ENCODE data around the gene HOXB4.
A peak's percentile ranks its signal among the peaks of the same experiment; 100 is the strongest.

Gene HOXB4

DNA sequence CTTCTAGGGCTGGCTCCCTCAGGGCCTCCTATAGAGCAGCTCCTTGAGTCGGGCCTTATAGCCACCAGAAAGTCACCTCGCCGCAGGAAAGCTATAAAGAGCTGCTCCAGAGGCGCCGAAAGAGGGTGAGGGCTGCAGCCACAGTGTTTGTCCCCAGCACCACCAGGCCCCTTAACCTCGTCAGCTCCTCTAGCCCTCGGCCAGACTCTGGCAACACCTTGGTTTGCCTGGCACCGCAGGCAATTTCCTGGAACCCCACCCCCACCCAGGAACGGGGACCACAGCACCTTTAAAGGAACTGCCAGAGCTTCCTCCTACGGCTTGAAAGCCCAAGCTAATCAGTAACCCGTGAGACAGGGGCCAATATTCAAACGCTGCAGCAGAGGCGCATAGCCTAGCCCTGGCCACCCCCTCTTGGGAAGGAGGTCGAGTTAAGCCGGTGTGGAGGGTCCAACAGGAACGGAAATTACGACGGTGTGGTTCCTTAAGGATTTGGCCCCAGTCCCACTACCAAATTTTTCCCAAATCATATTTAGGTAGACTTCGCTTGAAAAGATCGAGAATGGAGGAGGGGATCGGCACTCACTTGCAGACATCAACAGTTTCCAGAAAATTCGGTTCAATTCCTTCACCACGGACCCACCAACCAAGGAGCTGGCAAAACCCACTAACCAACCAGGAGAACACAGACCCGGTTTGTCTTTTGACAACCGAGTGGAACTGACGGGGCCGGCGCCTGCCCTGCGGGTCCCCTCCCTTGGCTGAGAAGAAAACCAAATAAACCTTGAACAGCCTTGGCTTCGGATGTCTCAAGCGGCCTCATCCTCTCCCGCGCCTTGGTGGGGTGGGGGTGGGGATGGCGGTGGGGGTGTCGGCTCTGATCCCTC is 23.6 kb upstream of the HOXB4 start:
- DNase-seq (ENCODE audit: low read depth in 2 of 2), result no peak

DNA sequence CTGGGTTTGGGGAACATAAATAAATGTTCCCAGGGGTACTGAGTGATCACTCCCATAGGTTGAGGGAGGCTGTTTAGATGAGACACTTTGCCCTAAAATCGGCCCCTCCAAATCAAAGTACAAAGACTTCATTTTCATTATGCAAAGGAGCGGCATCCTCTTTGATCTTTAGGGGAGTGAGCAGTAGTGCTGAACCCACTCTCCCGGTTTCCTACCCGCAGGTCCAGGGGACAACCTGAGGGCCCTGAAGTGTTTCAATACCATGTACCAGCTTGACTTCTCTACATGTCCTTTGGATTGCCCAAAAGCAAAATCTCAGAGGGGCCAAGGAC is 23.0 kb upstream of the HOXB4 start:
- DNase-seq (ENCODE audit: low read depth in 2 of 2), result no peak

DNA sequence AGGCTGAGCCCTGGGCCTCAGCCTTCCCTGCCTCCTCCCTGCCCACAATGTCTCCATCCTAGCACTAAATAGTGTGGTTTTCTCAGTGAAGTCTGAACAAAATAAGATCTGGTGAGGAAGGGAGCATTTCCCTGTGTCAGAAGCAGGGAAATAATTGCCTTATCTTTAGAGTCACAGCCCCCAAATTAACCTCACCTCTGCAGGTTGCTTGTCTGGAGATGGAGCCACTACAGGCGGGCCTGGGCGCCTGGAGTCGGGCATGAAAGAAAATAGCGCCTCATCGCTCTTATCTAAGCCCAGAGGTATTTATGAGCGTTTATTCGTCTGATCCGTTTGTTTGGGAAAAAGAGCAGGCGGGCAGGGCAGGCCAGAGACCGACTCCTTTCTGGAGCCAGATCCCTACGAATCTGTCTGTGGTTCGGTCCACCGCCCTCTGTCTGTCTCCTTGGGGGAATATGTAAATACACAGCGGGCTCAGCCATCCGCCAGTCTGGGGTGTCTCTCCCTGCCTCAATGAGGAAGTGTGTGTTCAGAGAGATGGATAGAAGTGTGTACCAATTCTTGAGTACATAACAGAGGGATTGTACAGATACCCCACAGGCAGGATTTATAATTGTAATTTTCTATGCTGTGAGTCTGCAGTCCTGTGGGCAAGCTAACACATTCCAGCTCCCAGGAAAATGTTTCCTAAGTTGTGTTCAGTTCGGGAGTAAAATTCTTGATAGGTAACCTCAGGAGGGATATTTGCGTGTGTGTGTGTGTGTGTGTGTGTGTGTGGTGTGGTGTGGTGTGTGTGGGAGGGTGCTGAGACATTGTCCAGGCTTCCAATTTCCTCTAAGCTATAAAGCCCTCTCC is 22.3 kb upstream of the HOXB4 start:
- no peak for DNase-seq (ENCODE audit: low read depth in 2 of 2)

DNA sequence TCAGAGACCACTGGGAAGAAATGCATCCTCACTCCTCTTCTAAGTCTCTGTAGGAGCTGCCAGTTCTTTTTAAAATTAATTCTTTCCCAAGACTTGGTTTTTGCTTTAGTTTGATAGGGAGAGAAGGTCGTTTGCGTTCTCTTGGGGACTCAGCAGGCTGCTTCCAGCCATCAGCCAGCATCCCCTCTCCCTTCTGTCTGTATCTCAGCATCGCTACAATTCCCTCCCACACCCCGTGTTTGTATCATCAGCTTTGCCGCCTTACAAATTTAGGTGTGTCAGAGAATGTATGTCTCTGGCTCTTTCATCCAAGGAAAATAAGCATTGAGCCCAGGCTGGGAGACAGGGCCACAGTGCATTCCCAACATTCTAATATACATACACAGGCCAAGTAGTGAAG is 21.2 kb upstream of the HOXB4 start:
- no peak for DNase-seq (ENCODE audit: low read depth in 2 of 2)

DNA sequence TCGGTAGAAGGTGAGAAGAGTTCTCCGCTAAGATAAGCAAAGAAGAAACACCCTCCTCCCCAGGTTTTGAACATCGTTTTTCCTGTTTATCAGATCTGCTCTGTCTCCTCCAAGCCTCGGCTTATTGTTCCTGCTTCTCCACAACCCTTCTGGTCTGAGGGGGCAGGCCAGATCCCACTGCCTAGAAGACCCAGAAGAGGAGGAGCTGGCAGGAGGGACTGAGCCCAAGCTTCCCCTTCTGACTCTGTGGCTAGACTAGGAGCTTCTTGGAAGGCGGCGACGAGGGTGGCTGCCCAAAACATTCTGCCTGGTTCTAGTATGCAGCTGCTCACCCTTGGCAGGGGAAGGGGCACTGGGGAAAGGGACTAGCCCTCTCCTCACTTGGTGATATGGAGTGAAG is 20.6 kb upstream of the HOXB4 start:
- no peak for DNase-seq (ENCODE audit: low read depth in 2 of 2)

DNA sequence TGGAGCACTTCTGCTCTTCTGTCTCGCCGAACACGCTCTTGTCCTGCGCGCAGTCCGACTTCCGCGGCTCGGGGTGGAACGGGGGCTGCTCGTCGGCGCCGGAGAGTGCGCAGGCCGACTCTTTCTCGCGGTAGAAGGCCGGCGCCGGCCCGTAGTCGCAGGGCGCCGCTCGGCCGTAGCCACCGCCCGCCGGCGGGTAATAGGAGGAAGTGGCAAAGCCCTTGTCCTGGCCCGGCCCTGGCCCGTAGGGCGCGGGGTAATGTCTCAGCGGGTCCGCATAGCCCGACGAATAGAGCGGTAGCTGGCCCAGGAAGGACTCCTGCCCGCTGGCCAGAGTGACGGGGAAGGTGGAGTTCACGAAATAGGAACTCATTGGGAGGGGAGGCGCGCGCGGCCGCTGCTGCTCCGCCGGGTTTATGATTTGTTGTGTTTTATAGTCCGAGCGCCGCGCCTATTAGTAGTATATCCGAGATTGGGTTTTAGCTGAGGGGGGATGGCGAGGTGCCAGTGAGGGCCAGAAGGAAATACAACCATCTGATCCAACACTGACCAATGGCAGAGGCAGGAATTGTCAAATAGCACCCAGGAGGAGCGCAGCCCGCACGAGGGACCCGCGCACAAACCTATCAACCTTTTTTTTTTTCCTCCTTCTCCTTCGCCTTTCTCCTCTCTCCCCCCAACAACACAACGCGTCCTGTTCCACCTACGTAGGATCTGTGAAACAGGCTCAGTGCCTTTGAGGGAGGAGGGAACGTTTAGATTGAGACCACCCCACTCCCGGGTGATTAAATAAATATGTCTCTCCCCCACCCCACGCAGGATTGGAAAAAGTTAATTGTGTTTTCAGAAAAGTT is 19.9 kb upstream of the HOXB4 start:
- DNase-seq (ENCODE audit: low read depth in 2 of 2), result no peak

DNA sequence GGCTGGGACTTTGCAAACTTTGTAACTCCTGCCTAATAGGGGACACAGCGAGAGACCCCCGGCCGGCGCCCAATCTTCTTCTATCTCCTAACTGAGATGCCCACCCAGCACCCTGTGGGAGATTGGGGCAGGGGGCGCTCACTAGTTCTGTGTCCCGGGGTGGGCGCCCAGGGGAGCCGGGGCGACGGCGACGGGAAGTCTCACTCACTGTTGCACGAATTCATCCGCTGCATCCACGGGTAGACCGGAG is 19.3 kb upstream of the HOXB4 start:
- no peak for DNase-seq (ENCODE audit: low read depth in 2 of 2)

DNA sequence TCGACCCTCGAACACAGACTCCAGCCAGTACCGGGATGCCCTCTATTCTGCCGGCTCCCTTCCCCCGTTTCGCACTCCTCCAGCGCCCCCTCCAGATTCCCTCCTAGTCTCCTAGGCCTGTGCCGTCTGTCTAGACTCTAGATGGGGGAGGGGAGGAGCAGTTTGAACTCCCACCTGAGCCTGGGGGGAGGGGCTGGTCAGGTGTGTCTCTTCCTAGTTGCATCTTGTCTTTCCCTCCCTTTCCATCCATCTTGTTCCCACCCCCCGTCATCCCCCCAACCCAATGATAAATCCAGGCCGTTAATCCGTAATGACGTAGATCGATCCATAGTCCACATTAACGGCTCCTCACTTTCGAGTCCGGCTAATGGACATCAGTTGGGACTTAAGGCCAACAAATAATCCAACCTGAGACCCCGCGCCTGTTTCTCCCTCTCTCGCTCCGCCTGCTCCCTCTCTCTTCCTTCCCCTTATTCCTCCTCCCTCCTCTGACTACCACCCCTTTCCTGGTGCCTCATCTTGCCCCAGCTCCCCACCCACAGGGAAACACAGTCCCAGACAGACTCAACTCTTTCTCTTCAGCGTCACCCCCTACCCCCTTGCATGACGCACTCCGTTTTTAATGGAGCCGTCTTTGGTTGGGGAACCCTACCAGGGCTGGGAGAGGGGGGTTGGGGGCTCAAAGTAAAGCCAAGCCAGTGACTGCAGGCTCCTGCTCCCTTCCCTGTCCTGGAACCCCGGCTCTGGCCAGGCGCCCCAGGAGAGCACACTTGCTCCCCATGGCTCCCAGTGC is 18.8 kb upstream of the HOXB4 start:
- DNase-seq (ENCODE audit: low read depth in 2 of 2), result no peak

DNA sequence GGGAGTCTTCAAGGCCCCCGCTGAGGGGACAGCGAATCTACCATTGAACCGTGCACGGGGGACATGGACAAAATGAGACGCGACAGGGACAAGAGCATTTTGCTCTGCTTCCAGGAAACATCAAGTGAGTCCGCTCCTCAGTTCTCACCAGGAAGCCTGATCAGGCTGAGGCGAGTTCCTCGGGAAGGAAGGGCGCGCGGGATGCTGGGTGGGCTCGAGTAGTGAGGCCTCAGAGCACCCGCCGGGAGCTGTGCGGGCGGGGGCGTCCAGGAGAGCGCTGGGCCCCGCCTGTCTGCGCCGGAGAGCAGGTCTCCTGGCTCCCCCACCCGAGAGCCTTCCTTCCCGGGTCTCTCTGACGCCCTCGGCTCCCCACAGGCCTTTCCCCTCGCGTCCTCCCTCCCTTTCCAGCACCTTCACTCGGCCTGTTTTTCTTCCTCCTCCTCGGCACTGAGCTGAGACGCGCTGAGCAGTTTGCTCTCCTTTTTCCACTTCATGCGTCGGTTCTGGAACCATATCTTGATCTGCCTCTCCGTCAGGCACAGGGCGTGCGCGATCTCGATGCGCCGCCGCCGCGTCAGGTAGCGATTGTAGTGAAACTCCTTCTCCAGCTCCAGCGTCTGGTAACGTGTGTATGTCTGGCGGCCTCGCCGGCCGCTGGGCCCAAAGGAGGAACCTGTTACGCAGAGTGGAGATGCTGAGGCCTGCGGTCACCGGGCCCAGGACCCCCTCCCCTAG is 18.0 kb upstream of the HOXB4 start:
- DNase-seq (ENCODE audit: low read depth in 2 of 2), result no peak

DNA sequence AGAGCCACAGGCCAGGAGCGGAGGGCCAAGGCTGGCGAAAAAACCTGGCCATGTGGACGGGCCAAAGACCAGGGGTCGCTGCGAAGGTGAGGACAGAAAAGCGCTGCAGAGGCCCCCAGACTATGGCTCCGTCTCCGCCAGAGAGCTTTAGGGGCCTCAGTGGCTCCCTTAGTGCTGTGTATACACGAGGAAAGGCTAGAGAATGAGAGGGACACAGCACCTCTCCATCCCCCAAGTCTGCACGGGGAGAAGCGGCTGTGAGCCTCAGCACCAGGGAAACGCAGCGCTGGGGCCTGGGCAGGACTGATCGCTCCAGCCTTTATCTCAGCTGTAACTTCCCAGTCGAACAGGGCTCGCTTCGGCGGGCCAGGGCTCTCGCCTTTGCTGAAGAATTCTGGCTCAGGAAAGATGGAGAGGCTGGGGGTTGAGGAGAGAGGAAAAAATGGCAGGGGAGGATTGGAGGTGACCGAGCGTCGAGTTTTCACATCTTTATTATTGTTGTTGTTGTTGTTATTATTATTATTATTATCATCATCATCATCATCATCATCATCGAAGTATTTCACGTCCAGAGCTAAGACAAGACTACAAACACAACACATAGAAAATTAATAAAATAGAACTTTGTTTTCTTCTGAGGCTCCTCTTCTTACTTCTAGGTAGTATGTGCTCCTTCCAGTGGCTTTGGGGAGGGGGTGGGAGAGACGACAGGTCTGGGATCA is 17.3 kb upstream of the HOXB4 start:
- DNase-seq (ENCODE audit: low read depth in 2 of 2), result no peak

DNA sequence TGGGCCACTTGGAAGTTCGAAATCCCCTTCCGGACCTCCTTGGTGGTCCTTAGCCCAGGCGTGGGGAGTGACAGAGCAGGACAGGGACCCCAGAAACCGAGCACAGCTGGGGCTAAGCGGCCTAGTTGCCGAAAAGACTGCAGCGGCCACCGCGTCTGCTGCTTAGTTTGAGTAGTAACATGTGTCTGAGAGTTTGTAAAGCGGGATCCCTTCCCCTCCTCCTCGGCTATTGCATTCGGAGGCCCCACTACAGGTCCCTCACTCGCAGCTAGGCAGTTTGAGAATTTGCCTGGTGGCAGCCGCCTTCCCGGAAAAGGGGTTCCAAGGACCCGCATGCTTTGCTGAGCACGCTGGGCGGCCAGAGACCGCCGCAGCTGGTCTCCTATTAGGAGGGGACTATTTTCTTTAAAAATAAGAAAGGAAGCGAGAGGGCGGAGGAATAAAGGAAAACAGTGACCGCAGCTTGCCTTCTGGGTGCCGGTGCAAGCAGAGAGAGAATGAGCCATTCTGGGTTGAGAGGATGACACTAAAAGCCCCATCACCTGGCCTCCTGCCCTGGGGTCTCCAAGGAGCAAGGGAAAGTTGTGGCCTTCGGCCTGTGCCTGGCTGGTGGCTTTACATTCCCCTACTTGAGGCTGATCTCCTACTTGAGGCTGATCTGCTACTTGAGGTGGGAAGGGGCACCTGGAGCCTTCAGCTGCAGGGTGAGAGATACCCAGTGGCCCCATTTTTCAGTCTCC is 16.6 kb upstream of the HOXB4 start:
- DNase-seq (ENCODE audit: low read depth in 2 of 2), result no peak

DNA sequence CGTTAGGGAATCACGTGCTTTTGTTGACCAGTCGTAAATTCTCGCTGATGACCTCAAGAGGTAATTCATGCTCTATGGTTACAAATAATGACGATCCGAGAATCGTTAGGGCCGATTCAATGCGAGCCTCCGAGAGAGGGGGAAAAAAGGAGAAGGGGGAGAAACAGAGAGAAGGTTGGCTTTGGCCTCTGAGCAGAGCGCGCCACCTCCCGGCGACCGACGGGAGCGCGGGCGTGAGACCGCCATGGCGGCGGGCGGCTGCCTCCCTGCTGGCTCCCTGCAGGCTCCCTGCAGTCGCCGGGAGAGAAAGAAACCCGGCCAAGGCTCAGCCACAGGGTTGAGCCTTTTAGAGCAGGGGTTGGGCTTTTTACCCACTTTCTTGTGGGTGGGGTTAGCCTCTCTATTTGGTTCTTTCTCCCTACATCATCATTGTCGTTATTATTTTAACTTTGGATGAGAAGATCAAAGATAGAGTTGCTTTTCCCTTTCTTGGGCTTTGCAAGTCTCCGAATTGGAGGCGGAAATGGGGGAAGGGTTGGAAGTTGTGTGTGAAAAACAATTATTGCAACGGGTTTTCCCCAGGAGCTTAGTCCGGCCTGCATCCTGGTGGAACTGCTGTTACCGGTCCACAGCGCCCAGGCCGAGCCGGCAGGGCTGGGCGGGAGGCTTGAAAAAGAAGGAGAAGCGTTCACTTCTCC is 15.8 kb upstream of the HOXB4 start:
- DNase-seq (ENCODE audit: low read depth in 2 of 2), result peak in 1 of 2 donors; percentile 75

DNA sequence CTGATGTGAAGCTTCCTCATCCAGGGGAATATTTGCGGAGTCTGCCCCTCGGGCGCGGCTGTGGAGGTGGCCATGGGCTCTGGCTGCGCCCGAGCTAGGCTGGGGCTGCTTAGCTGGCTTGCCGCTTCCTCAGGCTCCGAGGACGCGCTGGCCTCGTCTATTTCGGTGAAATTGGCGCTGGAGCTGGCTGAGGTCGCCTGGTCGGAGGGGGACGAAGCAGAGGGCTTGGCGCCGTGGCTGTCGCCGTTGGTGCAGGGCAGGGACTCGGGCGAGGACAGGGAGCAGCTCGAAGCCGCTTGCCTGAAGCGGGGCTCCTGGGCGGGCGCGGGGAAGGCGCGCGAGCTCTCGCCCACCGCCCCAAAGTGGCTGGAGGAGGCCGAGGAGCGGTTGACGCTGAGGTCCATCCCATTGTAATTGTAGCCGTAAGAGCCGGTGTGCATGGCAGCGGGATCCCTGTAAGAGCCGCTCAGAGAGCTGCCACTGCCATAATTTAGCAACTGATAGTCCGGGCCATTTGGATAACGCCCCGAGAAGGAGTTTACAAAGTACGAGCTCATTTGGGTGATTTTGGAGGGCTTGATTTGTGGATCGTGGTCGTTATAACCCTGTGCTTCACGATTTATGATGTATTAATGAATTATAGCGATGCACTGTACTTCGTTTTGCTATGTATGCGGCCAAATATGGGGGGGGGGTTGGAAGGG is 15.1 kb upstream of the HOXB4 start, which contains the start of gene HOXB5:
HOXB5 (minus strand) TSS at position 654 of the 704 bp plus-strand sequence; CDS start at position 557, 97 bp downstream.
- DNase-seq (ENCODE audit: low read depth in 2 of 2), result no peak

DNA sequence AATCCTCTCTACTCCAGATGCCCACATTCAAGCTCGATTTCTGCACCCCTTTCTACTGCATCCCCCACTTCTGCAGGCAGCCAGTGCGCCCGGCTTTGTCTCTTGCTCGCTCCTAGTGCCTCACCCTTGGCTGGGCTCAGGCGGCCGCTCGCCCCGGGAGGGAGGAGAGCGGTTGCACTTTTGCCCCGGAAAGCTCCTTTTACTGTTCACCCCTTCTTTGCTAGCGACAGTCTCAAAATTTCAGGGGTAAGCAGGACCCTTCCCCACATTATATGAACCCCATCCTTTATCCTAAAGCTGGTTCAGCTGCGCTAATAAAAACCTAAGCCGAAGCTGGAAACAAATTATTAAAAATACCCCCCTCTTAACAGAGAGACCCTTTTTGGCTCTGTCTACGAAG is 14.4 kb upstream of the HOXB4 start:
- DNase-seq (ENCODE audit: low read depth in 2 of 2), result no peak

DNA sequence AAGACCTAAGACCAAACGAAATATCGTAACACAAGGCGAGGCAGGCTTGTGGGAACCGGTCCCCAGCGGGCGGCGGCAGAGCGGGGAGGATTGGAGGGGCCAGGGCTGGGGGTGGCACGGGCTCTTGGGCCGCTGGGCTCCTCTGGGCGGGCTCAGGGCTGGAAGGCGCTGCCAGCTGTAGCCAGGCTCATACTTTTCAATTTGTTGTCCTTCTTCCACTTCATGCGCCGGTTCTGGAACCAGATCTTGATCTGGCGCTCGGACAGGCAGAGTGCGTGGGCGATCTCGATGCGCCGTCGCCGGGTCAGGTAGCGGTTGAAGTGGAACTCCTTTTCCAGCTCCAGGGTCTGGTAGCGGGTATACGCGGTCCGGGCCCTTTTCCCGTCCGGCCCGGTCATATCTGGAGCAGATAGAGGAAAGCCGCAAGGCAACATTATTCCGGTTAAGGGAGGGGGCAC is 13.9 kb upstream of the HOXB4 start:
- DNase-seq (ENCODE audit: low read depth in 2 of 2), result no peak

DNA sequence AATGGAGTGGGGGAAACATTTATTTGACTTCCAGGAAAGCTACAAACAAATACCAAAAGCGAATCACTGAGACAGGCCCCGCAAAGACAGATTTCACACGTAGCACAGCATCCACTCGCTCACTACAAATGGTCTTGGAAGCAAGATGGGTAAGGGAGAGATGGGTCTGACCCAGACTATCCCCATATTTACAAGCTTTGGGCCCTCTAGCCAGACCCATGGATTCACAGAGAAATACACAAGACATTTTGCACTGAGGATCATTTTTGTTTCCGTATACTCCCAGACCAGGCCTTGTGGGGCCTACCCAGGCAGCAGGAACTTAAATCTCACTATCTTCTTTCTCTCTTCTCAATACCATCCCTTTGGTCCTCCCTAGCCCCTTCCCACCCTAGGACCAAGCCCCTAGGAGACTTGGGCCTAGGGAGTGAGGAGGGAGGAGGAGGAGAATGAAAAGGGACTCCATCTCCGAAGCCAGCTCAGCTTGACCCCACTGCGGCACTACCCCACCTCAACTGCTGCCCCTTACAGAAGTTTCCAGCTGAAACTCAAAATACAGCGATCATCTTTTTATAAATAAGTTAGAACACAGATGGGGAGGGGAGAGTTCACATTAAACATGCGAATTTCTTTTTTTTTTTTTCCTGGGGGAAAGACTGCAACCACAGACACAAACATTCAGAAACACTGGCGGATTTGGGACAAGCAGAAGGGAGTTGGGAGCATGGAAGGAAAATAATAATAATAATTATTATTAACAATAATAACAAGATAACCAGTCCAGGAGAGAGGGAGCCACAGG is 13.3 kb upstream of the HOXB4 start:
- DNase-seq (ENCODE audit: low read depth in 2 of 2), result no peak

DNA sequence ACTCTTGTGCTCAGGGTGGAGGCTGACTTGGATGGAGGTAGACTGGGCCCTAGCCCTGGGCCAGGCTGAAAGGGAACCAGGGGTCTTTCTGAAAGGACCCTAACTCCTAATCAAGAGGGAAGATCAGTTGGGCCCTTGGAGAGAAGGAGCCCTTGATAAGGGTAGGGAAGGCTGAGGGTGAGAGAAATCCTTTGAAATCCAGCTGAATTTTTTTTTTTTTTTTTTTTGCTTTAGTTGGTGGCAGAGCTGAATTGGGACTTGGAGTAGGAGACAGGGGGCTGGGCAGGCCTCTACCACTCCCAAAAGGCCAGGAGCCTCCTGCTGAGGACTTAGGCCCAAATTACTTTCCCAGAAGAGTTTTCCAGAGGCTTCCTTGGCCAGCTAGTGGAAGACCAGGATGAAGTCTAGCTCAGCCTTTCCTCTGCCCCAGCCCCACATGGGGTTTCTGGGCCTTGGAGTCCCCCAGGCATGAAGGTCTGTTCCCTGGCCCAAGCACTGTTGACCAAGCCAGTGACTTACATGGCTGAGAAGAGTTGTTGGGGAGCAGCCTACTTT is 12.5 kb upstream of the HOXB4 start:
- no peak for DNase-seq (ENCODE audit: low read depth in 2 of 2)
